Fibroblast of lung (primary cell): ENCODE measurements around the gene THUMPD1. TPM values are rescaled to one million over a fixed set of nuclear protein-coding genes. Genes with fewer than 3 reads are reported as not detected.

Source experiments
- DNase-seq, 2 donors: peaks; one replicate each; pipeline versions ENCODE4 v3.0.0 to v3.0.0-alpha.2; 2010; ENCODE audit warnings: low read depth in 2 of 2
- H2AFZ ChIP-seq: 2 replicates; pipeline ENCODE4 v1.5.1; 2012; ENCODE audit warnings: low read length, control low read depth, inconsistent platforms
- H3K27ac ChIP-seq: 2 replicates; pipeline ENCODE4 v1.5.1; 2011; ENCODE audit warnings: low read length, control low read depth; ENCODE audit not compliant: insufficient read depth
- H3K27me3 ChIP-seq: 2 replicates; pipeline ENCODE4 v1.5.1; 2011; ENCODE audit warnings: mild to moderate bottlenecking, low read length; ENCODE audit not compliant: control insufficient read depth, insufficient read depth
- H3K36me3 ChIP-seq: 2 replicates; pipeline ENCODE4 v1.5.1; 2011; ENCODE audit warnings: low read length; ENCODE audit not compliant: control insufficient read depth, insufficient read depth
- H3K4me1 ChIP-seq: 2 replicates; pipeline ENCODE4 v1.5.1; 2011; ENCODE audit warnings: low read length; ENCODE audit not compliant: control insufficient read depth, insufficient read depth; ENCODE audit errors: extremely low read depth
- H3K4me2 ChIP-seq: 2 replicates; pipeline ENCODE4 v1.5.1; 2011; ENCODE audit warnings: low read length, control low read depth; ENCODE audit not compliant: insufficient read depth; ENCODE audit errors: extremely low read depth
- H3K4me3 ChIP-seq, 4 experiments: fragments of 200-600 bp in 1 of 4; sonication (generic) in 1 of 4; replicated peaks in 1 of 4; 2 replicates each; pipeline ENCODE4 v1.5.1; 2011 to 2016; ENCODE audit warnings: low read length in 4 of 4, low read depth in 3 of 4, mild to moderate bottlenecking in 3 of 4, control low read depth in 2 of 4, inconsistent platforms in 1 of 4, mixed read lengths in 1 of 4; ENCODE audit not compliant: insufficient read depth in 1 of 4; ENCODE audit errors: control extremely low read depth in 1 of 4
- H3K79me2 ChIP-seq: 2 replicates; pipeline ENCODE4 v1.5.1; 2012; ENCODE audit warnings: mild to moderate bottlenecking, low read length, inconsistent platforms; ENCODE audit not compliant: control insufficient read depth, insufficient read depth
- H3K9ac ChIP-seq: 2 replicates; pipeline ENCODE4 v1.5.1; 2011; ENCODE audit warnings: mild to moderate bottlenecking, low read length, control low read depth; ENCODE audit not compliant: insufficient read depth
- H3K9me3 ChIP-seq: 2 replicates; pipeline ENCODE4 v1.5.1; 2012; ENCODE audit warnings: low read depth, low read length; ENCODE audit not compliant: control insufficient read depth, insufficient read depth
- H4K20me1 ChIP-seq: 2 replicates; pipeline ENCODE4 v1.5.1; 2011; ENCODE audit warnings: low read length; ENCODE audit not compliant: control insufficient read depth, insufficient read depth; ENCODE audit errors: extremely low read depth
- EZH2 ChIP-seq: IDR thresholded peaks from 2 replicates; pipeline ENCODE4 v1.5.1; 2012; ENCODE audit warnings: low read length, control low read depth, mild to moderate bottlenecking; ENCODE audit errors: missing control alignments
- polyA plus RNA-seq, 2 donors: library from polyadenylated mRNA; depleted of rRNA in 1 of 2; stranded (reverse) in 1 of 2; unstranded in 1 of 2; fragments of >200 nt; gene quantifications; 2 replicates each; pipeline ENCODE4 v1.2.1, GENCODE V29; 2011 to 2012; ENCODE audit warnings: missing spikeins in 1 of 2
- total RNA-seq: library from RNA; depleted of rRNA; stranded (reverse); fragments of >200 nt; gene quantifications from 2 replicates; pipeline ENCODE4 v1.2.1, GENCODE V29; 2014
- TF ChIP-seq, protein P1 (sequence below), 2 donors: IDR thresholded peaks in 1 of 2; conservative IDR thresholded peaks in 1 of 2; 1 replicate in 1 of 2; 2 replicates in 1 of 2; pipeline ENCODE4 v1.5.1; 2011 to 2012; ENCODE audit warnings: low read length in 2 of 2, control low read depth in 1 of 2, inconsistent platforms in 1 of 2, low read depth in 1 of 2, mild to moderate bottlenecking in 1 of 2

Gene THUMPD1
- total and polyA plus RNA-seq, 2 donors (not counting 1 experiment from before 2014, with no cell fraction given), result 31.0 to 54.3 TPM

DNA sequence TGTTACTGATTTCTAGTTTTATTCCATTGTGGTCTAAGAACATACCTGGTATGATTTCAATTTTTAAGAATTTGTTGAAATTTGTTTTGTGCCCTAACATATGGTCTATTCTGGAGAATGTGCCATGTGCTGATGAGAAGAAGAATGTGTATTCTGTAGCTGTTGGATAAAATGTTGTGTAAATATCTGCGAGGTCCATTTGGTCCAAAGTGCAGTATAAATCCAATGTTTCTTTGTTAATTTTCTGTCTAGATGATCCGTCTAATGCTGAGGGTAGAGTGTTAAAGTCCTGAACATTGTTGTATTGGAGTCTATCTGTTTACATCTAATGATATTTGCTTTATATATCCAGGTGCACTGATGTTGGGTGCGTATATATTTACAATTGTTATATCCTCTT lies 32.1 kb upstream of the THUMPD1 start:
- Histone ChIP-seq H3K9ac (no peak overlapping the region), H3K4me1 (no peaks in the 10 kb centered on the region), H3K4me2 (no peak overlapping the region), H3K4me3 (no peak overlapping the region), H3K9me3 (no peaks in the 10 kb centered on the region), H4K20me1 (no peaks in the 10 kb centered on the region), H3K36me3 (no peaks in the 10 kb centered on the region), H3K27me3 (no peaks in the 10 kb centered on the region), H3K79me2 (no peaks in the 10 kb centered on the region), H3K27ac (no peak overlapping the region), H2AFZ (no peak overlapping the region)
- TF ChIP-seq, protein P1, sequence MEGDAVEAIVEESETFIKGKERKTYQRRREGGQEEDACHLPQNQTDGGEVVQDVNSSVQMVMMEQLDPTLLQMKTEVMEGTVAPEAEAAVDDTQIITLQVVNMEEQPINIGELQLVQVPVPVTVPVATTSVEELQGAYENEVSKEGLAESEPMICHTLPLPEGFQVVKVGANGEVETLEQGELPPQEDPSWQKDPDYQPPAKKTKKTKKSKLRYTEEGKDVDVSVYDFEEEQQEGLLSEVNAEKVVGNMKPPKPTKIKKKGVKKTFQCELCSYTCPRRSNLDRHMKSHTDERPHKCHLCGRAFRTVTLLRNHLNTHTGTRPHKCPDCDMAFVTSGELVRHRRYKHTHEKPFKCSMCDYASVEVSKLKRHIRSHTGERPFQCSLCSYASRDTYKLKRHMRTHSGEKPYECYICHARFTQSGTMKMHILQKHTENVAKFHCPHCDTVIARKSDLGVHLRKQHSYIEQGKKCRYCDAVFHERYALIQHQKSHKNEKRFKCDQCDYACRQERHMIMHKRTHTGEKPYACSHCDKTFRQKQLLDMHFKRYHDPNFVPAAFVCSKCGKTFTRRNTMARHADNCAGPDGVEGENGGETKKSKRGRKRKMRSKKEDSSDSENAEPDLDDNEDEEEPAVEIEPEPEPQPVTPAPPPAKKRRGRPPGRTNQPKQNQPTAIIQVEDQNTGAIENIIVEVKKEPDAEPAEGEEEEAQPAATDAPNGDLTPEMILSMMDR (conservative IDR thresholded peaks at IDR 0.05 in 1 of 2, IDR thresholded peaks at IDR 0.05 in 1 of 2; ENCODE audit: low read depth in 1 of 2, low read length in 2 of 2), result no peak
- TF ChIP-seq EZH2, result no peak
- DNase-seq, result no peak

DNA sequence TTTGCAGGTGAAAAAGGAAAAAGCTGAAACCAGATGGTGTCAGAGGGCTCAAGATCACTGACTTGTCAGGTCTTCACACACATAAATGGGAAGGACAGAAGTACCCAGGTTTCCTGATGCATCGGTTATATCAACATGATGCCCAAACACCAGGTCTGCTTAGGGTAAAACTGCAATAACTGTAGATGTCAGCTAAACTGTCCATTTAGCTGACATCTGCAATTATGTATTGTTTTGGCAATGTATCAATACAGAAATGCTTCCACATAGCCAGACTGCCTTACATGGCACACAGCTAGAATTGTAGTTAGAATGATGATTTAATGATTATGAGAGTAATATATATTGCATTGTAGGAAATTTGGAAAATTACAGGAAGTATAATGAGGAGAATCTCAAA lies 27.2 kb upstream of the THUMPD1 start:
- TF ChIP-seq EZH2, result no peak
- TF ChIP-seq, protein P1 (conservative IDR thresholded peaks at IDR 0.05 in 1 of 2, IDR thresholded peaks at IDR 0.05 in 1 of 2; ENCODE audit: low read depth in 1 of 2, low read length in 2 of 2), result no peak
- no peaks in the 10 kb centered on the region for H3K79me2 ChIP-seq
- no peaks in the 10 kb centered on the region for H3K36me3 ChIP-seq
- H4K20me1 ChIP-seq, result no peaks in the 10 kb centered on the region
- H3K27me3 ChIP-seq, result no peaks in the 10 kb centered on the region
- H3K27ac ChIP-seq, result no peak overlapping the region
- no peak overlapping the region for H3K4me2 ChIP-seq
- H2AFZ ChIP-seq, result no peak overlapping the region
- no peaks in the 10 kb centered on the region for H3K9me3 ChIP-seq
- H3K4me1 ChIP-seq, result no peaks in the 10 kb centered on the region
- H3K9ac ChIP-seq, result no peak overlapping the region
- no peak for DNase-seq
- no peak overlapping the region for H3K4me3 ChIP-seq

DNA sequence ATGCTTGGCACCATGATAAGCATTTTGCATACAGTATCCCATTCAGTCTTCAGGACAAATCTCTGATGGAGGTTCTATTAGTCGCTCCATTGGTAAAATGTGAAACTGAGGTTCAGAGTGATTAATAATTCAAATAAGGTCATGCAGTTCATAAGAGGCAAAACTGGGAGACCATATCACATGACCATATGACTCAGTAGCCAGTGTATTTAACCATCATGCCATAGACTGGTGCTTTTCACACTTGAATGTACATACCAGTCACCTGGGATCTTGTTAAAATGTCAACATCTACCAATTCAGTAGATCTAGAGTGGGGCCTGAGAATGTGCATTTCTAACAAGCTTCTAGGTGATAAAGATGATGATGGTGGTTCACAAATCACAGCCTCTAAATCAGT lies 26.5 kb upstream of the THUMPD1 start:
- no peak for DNase-seq
- H3K4me3 ChIP-seq, result no peak overlapping the region
- H3K27me3 ChIP-seq, result no peaks in the 10 kb centered on the region
- no peaks in the 10 kb centered on the region for H3K9me3 ChIP-seq
- TF ChIP-seq, protein P1 (conservative IDR thresholded peaks at IDR 0.05 in 1 of 2, IDR thresholded peaks at IDR 0.05 in 1 of 2; ENCODE audit: low read depth in 1 of 2, low read length in 2 of 2), result no peak
- TF ChIP-seq EZH2, result no peak
- H3K4me1 ChIP-seq, result no peaks in the 10 kb centered on the region
- no peaks in the 10 kb centered on the region for H4K20me1 ChIP-seq
- no peak overlapping the region for H3K9ac ChIP-seq
- no peak overlapping the region for H3K4me2 ChIP-seq
- H2AFZ ChIP-seq, result no peak overlapping the region
- no peak overlapping the region for H3K27ac ChIP-seq
- H3K79me2 ChIP-seq, result no peaks in the 10 kb centered on the region
- no peaks in the 10 kb centered on the region for H3K36me3 ChIP-seq
